ENCODE data around the gene TTR.

- TF ChIP-seq ZFP91 (CRISPR knock-in tag; IDR thresholded peaks at IDR 0.05) (no peak), ATF7 (IDR thresholded peaks at IDR 0.05) (no peak), ZNF707 (CRISPR knock-in tag; conservative IDR thresholded peaks at IDR 0.05) (no peak)
These were observed 14.5 kb upstream of the TTR start for GRCh38 chr18:31577195-31577594.
